Activated gamma-delta T cell treated with anti-CD3 and anti-CD28 coated beads, Interleukin-2, amount 50 U/mL, for 16 hours (primary cell): Measurements from ENCODE around the gene GTF3C1.
A peak's percentile ranks its signal among the peaks of the same experiment; 100 is the strongest.
"Not testable (repeated sequence)": the region's sequence is repeated elsewhere in the genome, so short reads cannot be mapped to it uniquely, and the experiment has no call there.

ENCODE experiments used
- DNase-seq: peaks from one replicate; pipeline ENCODE4 v3.0.0-alpha.2; 2020; ENCODE audit warnings: low read depth

The GTF3C1 gene, protein sequence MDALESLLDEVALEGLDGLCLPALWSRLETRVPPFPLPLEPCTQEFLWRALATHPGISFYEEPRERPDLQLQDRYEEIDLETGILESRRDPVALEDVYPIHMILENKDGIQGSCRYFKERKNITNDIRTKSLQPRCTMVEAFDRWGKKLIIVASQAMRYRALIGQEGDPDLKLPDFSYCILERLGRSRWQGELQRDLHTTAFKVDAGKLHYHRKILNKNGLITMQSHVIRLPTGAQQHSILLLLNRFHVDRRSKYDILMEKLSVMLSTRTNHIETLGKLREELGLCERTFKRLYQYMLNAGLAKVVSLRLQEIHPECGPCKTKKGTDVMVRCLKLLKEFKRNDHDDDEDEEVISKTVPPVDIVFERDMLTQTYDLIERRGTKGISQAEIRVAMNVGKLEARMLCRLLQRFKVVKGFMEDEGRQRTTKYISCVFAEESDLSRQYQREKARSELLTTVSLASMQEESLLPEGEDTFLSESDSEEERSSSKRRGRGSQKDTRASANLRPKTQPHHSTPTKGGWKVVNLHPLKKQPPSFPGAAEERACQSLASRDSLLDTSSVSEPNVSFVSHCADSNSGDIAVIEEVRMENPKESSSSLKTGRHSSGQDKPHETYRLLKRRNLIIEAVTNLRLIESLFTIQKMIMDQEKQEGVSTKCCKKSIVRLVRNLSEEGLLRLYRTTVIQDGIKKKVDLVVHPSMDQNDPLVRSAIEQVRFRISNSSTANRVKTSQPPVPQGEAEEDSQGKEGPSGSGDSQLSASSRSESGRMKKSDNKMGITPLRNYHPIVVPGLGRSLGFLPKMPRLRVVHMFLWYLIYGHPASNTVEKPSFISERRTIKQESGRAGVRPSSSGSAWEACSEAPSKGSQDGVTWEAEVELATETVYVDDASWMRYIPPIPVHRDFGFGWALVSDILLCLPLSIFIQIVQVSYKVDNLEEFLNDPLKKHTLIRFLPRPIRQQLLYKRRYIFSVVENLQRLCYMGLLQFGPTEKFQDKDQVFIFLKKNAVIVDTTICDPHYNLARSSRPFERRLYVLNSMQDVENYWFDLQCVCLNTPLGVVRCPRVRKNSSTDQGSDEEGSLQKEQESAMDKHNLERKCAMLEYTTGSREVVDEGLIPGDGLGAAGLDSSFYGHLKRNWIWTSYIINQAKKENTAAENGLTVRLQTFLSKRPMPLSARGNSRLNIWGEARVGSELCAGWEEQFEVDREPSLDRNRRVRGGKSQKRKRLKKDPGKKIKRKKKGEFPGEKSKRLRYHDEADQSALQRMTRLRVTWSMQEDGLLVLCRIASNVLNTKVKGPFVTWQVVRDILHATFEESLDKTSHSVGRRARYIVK (N-terminal part only)

GRCh38 chr16:27549746-27550581, at the start of gene GTF3C1, which contains the start of gene KATNIP:
Gene GTF3C1, minus strand, starts transcription at chr16:27549913. Its CDS starts 23 bp downstream, at chr16:27549890.
Gene KATNIP, plus strand, starts transcription at chr16:27550144. Its CDS starts 27 bp downstream, at chr16:27550171.
- DNase-seq: peak; percentile 100

DNA sequence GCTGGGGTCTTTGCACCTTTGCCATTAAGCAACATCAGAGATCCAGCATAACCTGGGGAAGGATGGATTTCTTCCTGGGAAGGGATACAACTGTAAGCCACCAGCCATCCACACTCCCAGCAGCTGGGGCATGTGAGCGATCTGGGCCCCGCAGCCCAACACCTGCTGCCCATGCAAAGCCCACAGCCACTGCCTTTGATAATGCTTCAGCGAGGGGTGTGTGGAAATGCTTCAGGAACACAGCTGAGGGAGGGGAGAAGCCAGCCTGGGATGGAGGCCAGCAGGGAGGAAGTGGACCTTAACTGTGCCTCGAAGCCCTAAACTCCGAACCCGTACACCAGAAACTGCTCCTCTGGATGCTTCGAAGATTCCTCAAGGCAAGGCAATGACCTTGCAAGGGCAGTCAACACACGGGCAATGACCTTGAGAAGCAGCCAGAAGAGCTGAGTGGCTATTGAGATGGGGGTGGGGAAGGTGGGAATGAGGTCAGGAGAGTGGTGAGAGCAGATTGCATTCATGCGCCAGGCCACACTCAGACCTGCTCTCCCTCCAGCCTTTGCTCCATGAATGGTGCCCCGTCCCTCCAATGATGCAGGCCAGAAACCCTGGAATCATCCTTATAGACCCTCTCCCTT, 49.3 kb upstream of the GTF3C1 start:
- no peak for DNase-seq

GRCh38 chr16:27598220-27598619, 48.5 kb upstream of the GTF3C1 start:
- DNase-seq: no peak

DNA sequence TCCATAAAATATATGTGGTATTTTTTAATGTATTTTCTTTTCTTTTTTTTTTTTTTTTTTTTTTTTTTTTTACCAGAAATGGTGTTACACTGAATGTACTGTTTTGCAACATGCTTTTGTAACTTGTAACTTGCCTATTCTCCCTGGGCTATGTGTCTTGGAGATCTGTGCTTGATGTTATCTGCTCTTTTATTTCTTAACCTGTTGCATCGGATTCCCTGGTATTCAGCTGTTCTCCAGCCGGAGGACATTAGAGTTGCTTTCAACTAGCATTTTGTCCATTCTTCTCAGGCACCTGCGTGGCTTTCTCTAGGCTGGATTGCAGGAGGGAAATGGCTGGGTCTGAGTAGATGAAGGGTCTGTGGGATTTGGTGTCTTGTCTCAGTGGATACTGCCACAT, 47.6 kb upstream of the GTF3C1 start:
- DNase-seq: no peak

GRCh38 chr16:27596411-27596810, 46.7 kb upstream of the GTF3C1 start:
- no peak for DNase-seq

DNA sequence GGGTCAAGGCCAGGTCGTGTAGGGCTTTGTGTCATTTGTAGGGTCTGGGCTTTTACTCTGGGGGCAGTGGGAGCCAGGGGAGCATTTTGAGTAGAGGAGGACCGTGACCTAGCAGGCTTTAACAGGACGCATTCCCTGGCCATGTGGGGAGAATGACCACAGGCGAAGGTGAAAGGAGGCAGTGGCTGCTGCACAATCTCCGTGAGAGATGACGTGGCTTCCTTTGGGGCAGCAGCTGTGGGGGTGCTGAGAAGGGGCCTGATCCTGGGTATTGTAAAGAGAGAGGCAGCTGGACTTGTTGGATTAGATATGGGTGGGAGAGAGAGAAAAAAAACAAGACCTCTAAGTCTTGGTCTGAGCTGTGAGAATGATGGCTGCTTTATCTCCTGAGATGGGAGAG, 46.3 kb upstream of the GTF3C1 start:
- DNase-seq: no peak

DNA sequence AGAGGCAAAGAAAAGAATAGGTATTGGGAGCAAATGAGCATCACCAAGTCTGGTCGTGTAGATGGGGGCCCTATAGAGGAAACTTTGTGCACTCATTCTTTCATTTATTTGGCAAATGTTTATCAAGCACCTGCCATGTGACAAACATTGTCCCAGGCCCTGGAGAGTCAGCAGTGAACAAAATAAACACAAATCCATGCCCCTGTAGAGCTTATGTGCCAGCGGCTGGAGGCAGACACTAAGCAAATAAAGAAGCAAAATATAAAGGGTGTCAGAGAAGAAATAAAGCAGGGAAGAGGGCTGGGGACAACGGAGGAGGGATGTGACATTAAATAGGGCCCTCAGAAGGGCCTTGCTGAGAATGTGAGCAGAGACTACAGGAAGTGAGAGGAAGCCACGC, 45.8 kb upstream of the GTF3C1 start:
- DNase-seq: no peak

DNA sequence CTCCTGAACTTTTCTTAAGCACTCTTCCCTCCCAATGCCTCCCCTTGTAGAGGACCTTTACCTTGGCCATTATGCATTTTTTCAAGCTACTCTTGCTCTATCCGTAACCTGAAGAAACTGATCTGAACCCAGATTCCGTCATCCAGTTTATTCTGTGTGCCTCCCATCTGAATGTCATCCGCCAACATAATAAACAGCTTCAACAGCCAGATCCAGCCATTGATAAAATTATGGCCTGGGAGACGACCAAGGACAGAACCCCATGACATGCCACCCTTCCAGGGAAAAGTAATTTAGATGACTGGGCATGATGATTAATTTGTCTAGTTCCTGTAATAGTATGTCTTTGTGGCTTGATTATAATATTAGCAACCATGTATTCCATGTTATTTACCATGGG, 42.1 kb upstream of the GTF3C1 start:
- DNase-seq: no peak

DNA sequence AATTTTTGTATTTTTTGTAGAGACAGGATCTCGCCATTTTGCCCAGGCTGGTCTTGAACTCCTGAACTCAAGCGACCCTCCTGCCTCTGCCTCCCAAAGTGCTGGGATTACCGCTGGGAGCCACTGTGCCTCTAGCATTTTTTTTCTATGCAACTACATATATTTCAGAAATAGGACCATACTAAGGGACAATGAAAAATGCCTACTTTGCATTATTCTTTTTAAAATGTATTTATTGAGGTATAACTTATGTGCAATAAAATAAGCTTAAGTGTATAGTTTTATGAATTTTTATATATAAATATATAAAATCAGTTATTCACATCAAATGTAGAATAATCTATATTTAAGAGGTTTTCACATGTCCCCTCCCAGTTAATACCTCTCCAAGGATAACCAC, 38.3 kb upstream of the GTF3C1 start:
- DNase-seq: no peak

GRCh38 chr16:27586711-27587110, 37.0 kb upstream of the GTF3C1 start:
- no peak for DNase-seq

DNA sequence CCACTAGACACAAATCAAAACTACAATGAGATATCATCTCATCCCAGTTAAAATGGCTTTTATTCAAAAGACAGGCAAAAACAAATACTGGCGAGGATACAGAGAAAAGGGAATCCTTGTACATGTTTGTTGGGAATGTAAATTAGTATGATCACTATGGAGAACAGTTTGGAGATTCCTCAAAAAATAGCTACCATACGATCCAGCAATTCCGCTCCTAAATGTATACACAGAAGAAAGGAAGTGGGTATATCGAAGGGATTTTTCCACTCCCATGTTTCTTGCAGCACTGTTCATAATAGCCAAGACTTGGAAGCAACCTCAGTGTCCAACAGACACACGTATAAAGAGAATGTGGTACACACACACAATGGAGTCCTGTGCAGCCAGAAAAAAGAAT, 35.5 kb upstream of the GTF3C1 start:
- DNase-seq: no peak

GRCh38 chr16:27583634-27584033, 33.9 kb upstream of the GTF3C1 start:
- DNase-seq: no peak

DNA sequence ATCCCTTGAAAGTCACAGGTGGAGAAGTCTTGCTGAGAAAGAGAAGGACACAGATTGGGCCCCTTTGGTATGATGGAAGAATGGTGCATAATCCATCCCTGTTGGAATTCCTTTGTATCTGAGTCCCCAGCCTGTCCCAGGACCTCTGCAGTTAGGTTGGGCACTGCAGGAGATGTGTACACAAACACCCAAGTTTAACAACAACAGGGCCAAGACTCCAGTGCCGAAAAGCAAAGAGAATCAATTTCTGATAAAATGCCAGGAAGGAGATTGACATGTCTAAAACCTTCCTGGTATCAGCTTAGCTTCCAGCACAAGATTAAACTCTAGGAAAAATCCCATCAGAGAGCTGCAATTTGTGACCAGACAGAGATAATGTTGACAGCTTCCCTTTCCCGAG, 33.2 kb upstream of the GTF3C1 start:
- DNase-seq: no peak

GRCh38 chr16:27579087-27579980, 29.6 kb upstream of the GTF3C1 start:
- no peak for DNase-seq

DNA sequence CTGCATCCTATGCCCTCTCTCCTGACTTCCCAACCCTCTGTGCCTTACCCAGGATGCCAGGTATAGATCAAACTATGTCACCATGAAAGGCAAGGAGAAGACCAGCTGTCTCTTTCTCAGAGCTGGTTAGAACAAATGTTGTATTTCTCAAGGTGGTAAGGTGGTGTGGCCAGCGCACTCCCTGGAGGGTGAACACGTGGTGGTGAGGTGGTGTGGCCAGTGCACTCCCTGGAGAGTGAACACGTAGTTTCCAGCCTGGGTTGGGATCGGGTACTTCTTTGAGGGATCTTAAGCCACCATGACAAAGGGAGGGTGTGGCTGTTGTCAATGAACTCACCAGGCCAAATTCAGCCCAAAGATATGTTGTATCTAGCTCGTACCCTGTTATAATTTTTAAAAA, 27.0 kb upstream of the GTF3C1 start:
- DNase-seq: no peak

DNA sequence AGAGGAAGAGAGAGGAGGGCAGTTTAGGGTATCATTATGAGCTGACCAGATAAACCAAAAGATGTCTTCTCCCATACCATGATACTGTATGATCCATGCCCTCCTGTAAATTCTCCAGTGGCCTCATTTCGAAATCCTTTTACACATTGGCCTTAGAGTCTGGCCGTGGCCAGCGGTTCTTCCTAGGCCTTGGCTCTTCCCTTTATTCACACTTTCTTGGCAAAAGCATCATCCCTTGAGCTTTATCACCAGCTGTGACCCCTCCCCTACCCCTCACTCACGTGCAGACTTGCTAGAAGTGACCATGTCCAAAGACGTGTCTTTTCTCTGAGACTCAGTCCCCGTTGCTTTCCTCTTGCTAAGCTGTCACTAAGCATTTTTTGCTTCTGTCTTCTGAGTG, 23.0 kb upstream of the GTF3C1 start:
- no peak for DNase-seq

GRCh38 chr16:27571433-27572326, 22.0 kb upstream of the GTF3C1 start:
- no peak for DNase-seq

DNA sequence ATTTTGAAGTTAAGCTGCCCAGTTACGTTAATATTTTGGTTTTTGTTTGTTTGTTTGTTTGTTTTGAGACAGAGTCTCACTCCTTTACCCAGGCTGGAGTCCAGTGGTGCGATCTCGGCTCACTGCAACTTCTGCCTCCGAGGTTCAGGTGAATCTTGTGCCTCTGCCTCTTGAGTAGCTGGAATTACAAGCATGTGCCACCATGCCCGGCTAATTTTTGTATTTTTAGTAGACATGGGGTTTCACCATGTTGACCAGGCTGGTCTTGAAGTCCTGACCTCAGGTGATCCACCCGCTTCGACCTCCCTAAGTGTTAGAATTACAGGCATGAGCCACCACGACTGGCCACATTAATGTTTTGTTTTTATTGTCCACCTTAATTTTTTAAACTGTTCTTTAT, 21.3 kb upstream of the GTF3C1 start:
- DNase-seq: not testable (repeated sequence)

GRCh38 chr16:27568077-27568476, 18.4 kb upstream of the GTF3C1 start:
- DNase-seq: no peak
